NB4 (cell line): Measurements from ENCODE around the gene DNAL1.
"Not testable (repeated sequence)": the region's sequence is repeated elsewhere in the genome, so short reads cannot be mapped to it uniquely, and the experiment has no call there.

Experiments used
- CTCF ChIP-seq: IDR thresholded peaks from one replicate; pipeline ENCODE4 v1.5.1; 2012; ENCODE audit warnings: low read depth, low read length
- POLR2A ChIP-seq: IDR thresholded peaks from 2 replicates; pipeline ENCODE4 v1.6.1; 2011; ENCODE audit warnings: mild to moderate bottlenecking; ENCODE audit not compliant: insufficient read length; ENCODE audit errors: extremely low read depth

GRCh38 chr14:73708076-73708475 lies 63.3 kb downstream of the DNAL1 start:
- TF ChIP-seq POLR2A, CTCF: not testable (repeated sequence)
